GM19239 (cell line): Measurements from ENCODE around the gene GBP1.
"Not testable (repeated sequence)": the region's sequence is repeated elsewhere in the genome, so short reads cannot be mapped to it uniquely, and the experiment has no call there.

Source experiments
- DNase-seq: peaks from one replicate; pipeline ENCODE4 v3.0.0; 2011; ENCODE audit warnings: low spot score; ENCODE audit not compliant: insufficient read length
- FAIRE-seq: peaks from 2 replicates; lab custom pipeline; 2011; peaks lifted over from hg19 to GRCh38; lab: Jason Lieb, UNC

GBP1 gene

GRCh38 chr1:89063094-89063493, 1.9 kb downstream of the GBP1 start:
- no peak for FAIRE-seq
- DNase-seq = no peak

GRCh38 chr1:89060091-89060490, 4.9 kb downstream of the GBP1 start:
- no peak for FAIRE-seq
- DNase-seq = no peak

DNA sequence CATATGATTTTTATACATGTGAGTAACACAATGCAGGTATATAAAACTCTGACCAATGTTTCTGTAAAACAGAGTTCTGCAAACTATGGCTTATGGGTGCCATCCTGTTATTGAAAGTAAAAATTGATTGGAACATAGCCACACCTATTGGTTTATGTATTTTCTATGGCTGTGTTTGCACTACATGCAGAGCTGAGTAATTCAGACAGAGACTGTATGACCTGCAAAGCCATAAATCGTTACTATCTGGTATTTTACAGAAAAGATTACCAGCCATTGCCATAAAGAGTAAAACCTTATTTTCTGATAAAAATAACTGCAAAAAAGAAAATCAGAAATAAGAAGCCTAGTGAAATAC, 13.1 kb downstream of the GBP1 start:
- no peak for FAIRE-seq

DNA sequence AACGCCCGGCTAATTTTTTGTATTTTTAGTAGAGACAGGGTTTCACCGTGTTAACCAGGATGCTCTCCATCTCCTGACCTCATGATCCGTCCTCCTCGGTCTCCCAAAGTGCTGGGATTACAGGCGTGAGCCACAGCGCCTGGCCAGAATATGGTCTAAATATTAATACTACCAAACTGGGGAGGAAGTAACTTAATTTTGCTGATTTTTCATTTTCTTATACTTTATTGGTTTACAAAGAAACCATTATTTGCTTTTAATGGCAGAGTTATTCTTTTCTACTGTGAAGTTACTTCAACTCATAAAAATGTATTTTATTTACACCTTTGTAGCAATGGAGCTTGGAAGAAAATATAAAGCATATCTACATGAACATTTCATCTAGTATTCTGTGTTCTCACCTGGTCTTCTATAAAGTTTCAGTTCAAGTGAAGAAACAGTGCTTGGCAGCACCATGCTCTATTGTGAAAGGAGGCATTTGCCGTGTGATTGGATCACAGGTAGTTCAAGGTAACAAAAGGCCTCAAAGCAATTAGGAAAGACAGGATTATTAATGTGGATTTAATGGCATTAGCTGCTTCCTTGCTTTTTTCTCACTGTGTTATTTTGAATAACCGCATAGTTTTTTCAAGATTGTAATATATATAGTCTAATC, 13.6 kb downstream of the GBP1 start:
- DNase-seq (no peak), FAIRE-seq (no peak)

More for the DNA sequence above, 13.1 kb downstream of the GBP1 start:
- DNase-seq = no peak

GRCh38 chr1:89050649-89051033, 14.4 kb downstream of the GBP1 start:
- FAIRE-seq (no peak), DNase-seq (no peak)

DNA sequence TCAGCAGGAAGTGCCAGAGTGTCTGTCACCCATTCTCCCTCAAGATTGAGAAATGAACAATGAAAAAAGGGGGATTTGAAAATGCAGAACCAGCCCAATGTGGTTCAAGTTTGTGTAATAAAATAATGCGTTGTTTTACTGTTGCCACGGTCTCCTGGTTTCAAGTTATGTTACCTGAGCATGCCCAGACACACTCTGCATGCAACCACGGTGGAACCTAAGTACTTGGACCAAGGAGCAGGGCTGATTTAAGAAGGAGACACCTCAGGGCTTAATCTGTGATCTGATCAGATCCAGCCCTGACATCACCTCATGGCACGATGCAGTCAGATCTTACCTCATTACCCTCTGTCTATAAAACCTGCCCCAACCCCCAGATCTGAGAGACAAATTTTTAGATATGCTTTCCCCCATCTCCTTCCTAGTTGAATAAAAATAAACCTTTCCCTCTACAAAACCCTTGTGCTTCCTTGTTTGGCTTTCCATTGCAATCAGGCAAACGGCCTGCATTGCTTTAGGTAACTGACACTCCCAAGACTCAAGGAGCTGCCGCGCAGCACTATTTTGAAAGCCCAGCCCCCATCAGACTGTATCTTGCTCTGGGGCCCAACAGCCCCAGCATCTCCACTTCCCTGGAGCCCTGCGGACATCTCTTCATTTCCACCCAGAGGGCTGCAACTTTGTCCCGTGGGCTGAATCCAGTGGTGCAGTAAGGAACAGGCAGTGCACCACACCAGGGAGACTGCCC, 14.9 kb downstream of the GBP1 start:
- DNase-seq, FAIRE-seq: not testable (repeated sequence)

- FAIRE-seq, DNase-seq: not testable (repeated sequence)
These were observed 15.8 kb downstream of the GBP1 start for GRCh38 chr1:89049187-89049586.

DNA sequence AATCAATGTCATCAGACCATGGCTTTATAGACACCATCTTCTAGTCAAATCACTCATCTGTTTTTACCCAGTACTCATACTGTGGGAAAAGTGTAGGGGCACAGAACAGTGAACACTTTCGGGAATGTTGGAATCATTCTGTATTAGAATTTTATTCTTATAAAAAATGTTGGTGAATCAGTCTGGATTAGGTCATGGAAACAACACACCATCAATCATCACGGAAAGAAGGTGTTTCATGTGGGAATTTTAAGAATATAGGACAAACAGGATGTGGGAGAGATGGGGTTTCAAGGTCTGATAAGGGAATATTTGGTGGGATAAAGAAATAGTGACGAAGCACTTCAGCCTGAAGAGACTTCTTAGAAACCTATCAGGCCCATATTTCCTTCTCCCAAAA, 17.3 kb downstream of the GBP1 start:
- FAIRE-seq = no peak

GRCh38 chr1:89046318-89047183, 18.5 kb downstream of the GBP1 start:
- peak; percentile 94 for FAIRE-seq
- not testable (repeated sequence) for DNase-seq

More for the DNA sequence above, 17.3 kb downstream of the GBP1 start:
- DNase-seq = no peak

DNA sequence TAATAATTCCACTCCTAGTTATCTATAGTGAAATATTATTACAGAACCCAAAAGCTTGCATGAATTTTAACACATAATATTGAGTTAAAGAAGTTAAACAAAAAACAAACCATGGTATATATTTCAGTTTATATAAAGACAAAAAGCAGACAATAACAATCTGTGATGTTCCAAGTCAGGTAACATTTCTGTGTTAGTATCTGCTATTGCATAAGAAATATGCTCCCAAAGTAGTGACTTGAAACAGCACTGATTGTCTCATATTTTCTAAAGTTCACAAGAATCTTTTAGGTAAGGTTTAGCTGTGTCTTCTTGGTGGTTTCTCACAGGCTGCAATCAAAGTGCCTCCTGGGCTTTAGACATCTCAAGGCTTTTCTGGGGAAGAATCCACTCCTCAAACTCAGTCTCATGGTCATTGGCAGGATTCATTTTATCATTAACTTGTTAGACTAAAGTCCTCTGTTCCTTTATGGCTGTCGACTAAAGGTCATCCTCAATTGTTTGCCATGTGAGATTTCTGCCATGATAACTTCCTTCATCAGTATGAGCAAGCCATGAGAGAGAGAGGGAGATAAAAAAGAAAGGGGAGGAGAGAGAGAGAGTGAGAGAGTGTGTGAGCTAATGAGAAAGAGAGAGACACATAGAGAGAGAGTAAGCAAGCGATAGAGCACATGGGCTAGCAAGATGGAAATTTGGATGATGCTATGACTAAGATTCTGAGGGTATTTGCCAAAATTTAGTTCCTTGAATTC, 19.9 kb downstream of the GBP1 start:
- DNase-seq (no peak), FAIRE-seq (peak; percentile 23)

- FAIRE-seq (no peak), DNase-seq (no peak)
These were observed 21.1 kb downstream of the GBP1 start for GRCh38 chr1:89043940-89044339.

DNA sequence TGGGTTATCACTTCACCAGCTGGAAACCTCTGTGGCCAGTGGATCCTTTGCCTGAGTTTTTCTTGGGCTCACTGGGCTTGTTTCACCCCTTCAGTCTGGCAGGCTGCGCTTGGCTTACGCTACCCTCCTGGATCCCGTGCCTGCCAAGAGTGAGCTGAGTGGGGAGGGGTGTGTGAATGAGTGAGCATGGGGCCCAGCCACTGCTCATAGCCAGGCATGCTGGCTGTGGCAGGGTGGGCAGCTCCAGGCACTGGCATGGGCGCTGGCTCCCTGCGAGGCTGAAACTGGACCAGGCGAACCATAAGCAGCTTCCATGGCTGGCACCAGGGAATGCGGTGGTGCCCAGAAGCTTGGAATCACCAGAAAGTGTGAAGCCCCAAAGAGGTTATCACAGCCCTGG, 22.5 kb downstream of the GBP1 start:
- DNase-seq (no peak), FAIRE-seq (no peak)

DNA sequence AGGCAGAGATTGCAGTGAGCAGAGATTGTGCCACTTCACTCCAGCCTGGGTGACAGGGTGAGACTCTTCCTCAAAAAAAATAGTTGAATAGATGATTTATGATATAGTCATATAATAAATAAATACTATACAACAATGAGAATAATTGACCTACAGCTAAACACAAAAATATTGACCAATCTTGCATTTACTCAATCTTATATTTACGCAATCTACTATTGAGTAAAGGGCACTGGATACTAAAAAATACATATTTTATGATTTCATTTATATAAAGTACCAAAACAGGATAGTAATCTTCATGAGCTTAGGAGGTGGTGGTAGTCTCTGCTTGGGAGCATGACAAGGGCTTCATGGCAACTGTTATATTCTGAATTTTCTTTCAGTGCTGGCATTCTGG, 23.3 kb downstream of the GBP1 start:
- DNase-seq = no peak
- FAIRE-seq = no peak

GRCh38 chr1:89041119-89041641, 23.8 kb downstream of the GBP1 start:
- peak; percentile 37 for FAIRE-seq
- no peak for DNase-seq

- DNase-seq = no peak
- peak; percentile 45 for FAIRE-seq
These were observed 24.7 kb downstream of the GBP1 start for GRCh38 chr1:89040315-89040626.

DNA sequence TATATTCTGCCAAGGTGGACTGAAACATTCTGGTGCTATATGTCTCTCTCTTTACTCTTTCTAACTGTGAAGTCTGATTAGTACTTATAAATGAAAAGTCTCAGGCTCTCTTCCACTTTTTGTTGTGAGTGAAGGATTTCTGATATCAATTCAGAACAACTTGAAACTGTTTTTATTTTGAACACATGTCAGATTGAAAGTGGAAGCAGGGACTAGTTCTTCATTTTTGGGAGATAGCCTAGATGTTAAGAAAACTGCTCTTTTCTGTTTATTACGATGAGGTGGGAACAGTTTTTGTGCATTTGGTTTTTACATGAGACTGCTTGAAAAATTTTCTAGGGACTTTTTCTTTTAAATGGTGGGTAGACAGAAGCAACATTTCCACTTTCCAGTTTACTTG, 27.8 kb downstream of the GBP1 start:
- no peak for DNase-seq
- FAIRE-seq = no peak

DNA sequence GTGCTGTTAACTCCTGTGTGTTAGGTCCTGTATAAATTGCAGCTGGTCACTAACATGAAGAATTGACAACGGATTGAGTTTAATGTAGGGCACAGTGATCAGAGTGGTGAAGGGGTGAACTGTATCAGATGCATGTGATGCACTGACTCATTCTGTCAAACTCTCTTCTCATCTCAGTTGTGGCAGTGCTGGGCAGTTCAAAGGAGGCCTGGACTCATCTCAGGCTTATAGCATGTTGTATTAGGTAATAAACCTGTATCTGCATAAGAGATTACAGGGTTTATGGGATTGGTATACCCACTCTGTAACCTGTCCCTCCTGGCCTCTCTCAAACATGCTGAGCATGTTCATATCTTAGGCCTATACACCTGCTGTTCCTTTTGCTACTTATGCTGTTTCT, 29.9 kb downstream of the GBP1 start:
- FAIRE-seq (no peak), DNase-seq (no peak)

GRCh38 chr1:89034004-89034403, 31.0 kb downstream of the GBP1 start:
- DNase-seq, FAIRE-seq: not testable (repeated sequence)

GRCh38 chr1:89029051-89029450, 36.0 kb downstream of the GBP1 start:
- not testable (repeated sequence) for DNase-seq, FAIRE-seq

DNA sequence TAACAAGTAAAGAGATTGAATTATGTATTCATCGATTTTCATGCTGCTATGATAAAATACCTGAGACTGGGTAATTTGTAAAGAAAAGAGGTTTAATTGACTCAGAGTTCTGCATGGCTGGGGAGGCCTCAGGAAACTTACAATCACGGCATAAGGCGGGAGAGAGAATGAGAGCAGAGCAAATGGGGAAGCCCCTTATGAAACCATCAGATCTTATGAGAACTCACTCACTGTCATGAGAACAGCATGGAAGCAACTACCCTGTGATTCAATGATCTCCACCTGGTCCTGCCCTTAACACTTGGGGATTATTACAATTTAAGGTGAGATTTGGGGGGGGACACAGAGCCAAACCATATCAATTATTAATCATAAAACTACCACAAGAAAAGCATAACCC, 39.1 kb downstream of the GBP1 start:
- FAIRE-seq = no peak
- no peak for DNase-seq
